Measurements from ENCODE around the gene CMIP. TPM values are rescaled to one million over a fixed set of nuclear protein-coding genes. Genes with fewer than 3 reads are reported as not detected.

The CMIP gene
- total RNA-seq (2014; rRNA removed; shearing (Covaris generic); ENCODE audit: low replicate concordance), result 5.0 and 12.7 TPM in 2 replicates

- Histone ChIP-seq H3K27me3 (ENCODE audit: low read length) (0 out of 2 replicates have a peak, but pooled peaks cover 3% of the 10 kb centered on the region), H3K9me2 (replicated peaks; ENCODE audit: insufficient read depth, low read length) (no peaks in the 10 kb centered on the region), H3K27ac (ENCODE audit: low read length) (no peak within 1 kb of the TSS), H3K36me3 (ENCODE audit: insufficient read depth, low read length) (no peaks in the 10 kb centered on the region), H3K79me2 (ENCODE audit: low read length) (no peaks in the 10 kb centered on the region), H3K4me3 (ENCODE audit: low read length) (peak within 1 kb of the TSS; percentile 66), H3K4me1 (ENCODE audit: low read length) (peaks cover 16% of the 10 kb centered on the region), H4K20me1 (ENCODE audit: insufficient read depth, low read depth, low read length) (peaks cover 30% of the 10 kb centered on the region; the same call in 1 of the 2 replicates), H3K4me2 (ENCODE audit: low read depth, low read length, poor library complexity, severe bottlenecking) (peak within 1 kb of the TSS; percentile 75), H2AFZ (ENCODE audit: low read length) (no peak within 1 kb of the TSS), H3K9me3 (ENCODE audit: low read length) (no peaks in the 10 kb centered on the region), H3K9ac (ENCODE audit: low read length) (peak within 1 kb of the TSS; percentile 68)
- peak; percentile 90 for DNase-seq
Measured at GRCh38 chr16:81444448-81445121, at the start of gene CMIP. Gene CMIP, plus strand, starts transcription at chr16:81444808.

- H3K9me3 ChIP-seq (ENCODE audit: low read length), result no peaks in the 10 kb centered on the region
- H3K27ac ChIP-seq (ENCODE audit: low read length), result no peak overlapping the region
- H3K4me1 ChIP-seq (ENCODE audit: low read length), result no peaks in the 10 kb centered on the region
- no peaks in the 10 kb centered on the region for H3K9me2 ChIP-seq (replicated peaks; ENCODE audit: insufficient read depth, low read length)
- no peaks in the 10 kb centered on the region for H4K20me1 ChIP-seq (ENCODE audit: insufficient read depth, low read depth, low read length)
- no peaks in the 10 kb centered on the region for H3K27me3 ChIP-seq (ENCODE audit: low read length)
- no peaks in the 10 kb centered on the region for H3K36me3 ChIP-seq (ENCODE audit: insufficient read depth, low read length)
- H3K9ac ChIP-seq (ENCODE audit: low read length), result no peak overlapping the region
- no peak for DNase-seq
- H3K79me2 ChIP-seq (ENCODE audit: low read length), result no peaks in the 10 kb centered on the region
- H3K4me2 ChIP-seq (ENCODE audit: low read depth, low read length, poor library complexity, severe bottlenecking), result no peak overlapping the region
- no peak overlapping the region for H3K4me3 ChIP-seq (ENCODE audit: low read length)
- H2AFZ ChIP-seq (ENCODE audit: low read length), result no peak overlapping the region
Measured at GRCh38 chr16:81394966-81395655, 49.5 kb upstream of the CMIP start.

- H3K9ac ChIP-seq (ENCODE audit: low read length), result no peak overlapping the region
- no peak overlapping the region for H3K4me3 ChIP-seq (ENCODE audit: low read length)
- no peaks in the 10 kb centered on the region for H3K36me3 ChIP-seq (ENCODE audit: insufficient read depth, low read length)
- H3K9me2 ChIP-seq (replicated peaks; ENCODE audit: insufficient read depth, low read length), result no peaks in the 10 kb centered on the region
- H2AFZ ChIP-seq (ENCODE audit: low read length), result no peak overlapping the region
- H4K20me1 ChIP-seq (ENCODE audit: insufficient read depth, low read depth, low read length), result no peaks in the 10 kb centered on the region
- no peaks in the 10 kb centered on the region for H3K79me2 ChIP-seq (ENCODE audit: low read length)
- H3K27ac ChIP-seq (ENCODE audit: low read length), result no peak overlapping the region
- no peak overlapping the region for H3K4me2 ChIP-seq (ENCODE audit: low read depth, low read length, poor library complexity, severe bottlenecking)
- DNase-seq, result no peak
- H3K27me3 ChIP-seq (ENCODE audit: low read length), result no peaks in the 10 kb centered on the region
- no peaks in the 10 kb centered on the region for H3K4me1 ChIP-seq (ENCODE audit: low read length)
- H3K9me3 ChIP-seq (ENCODE audit: low read length), result no peaks in the 10 kb centered on the region
Measured at GRCh38 chr16:81397058-81397878, 47.3 kb upstream of the CMIP start.

DNA sequence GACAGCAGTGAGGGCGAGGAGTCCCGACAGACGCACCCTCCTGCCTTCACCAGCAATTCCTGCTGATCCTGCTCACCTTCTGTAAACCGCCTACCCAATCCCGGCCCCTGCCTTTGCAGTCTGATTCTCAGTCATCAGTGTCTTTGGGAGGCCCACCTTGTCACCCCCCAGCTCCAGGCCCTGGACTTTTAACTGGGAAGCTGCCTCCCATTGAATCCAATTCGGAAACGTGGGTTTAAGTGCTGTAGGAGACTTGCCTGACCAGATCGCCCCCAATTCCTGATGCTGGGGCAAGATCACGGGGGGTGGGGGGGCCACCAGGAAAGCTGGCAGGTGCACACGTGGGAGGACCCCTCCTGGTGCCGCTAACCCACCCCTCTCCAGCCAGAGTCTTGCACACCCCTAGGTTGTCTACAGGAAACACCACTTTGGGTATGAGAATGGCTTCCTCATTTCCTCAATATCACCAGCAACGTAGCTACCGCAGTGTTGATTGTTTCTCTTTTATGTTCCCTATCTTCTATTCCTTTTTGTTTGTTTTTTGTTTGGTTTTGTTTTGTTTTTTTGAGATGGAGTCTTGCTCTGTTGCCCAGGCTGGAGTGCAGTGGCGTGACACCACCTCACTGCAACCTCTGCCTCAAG lies 46.6 kb upstream of the CMIP start:
- Histone ChIP-seq H3K27ac (ENCODE audit: low read length) (no peak overlapping the region), H3K4me1 (ENCODE audit: low read length) (no peaks in the 10 kb centered on the region), H3K79me2 (ENCODE audit: low read length) (no peaks in the 10 kb centered on the region), H3K9me2 (replicated peaks; ENCODE audit: insufficient read depth, low read length) (no peaks in the 10 kb centered on the region), H3K9me3 (ENCODE audit: low read length) (no peaks in the 10 kb centered on the region), H3K9ac (ENCODE audit: low read length) (no peak overlapping the region), H3K27me3 (ENCODE audit: low read length) (no peaks in the 10 kb centered on the region), H3K4me2 (ENCODE audit: low read depth, low read length, poor library complexity, severe bottlenecking) (no peak overlapping the region), H4K20me1 (ENCODE audit: insufficient read depth, low read depth, low read length) (no peaks in the 10 kb centered on the region), H3K36me3 (ENCODE audit: insufficient read depth, low read length) (no peaks in the 10 kb centered on the region), H2AFZ (ENCODE audit: low read length) (no peak overlapping the region), H3K4me3 (ENCODE audit: low read length) (no peak overlapping the region)
- DNase-seq, result no peak

GRCh38 chr16:81399909-81400308 lies 44.7 kb upstream of the CMIP start:
- Histone ChIP-seq H3K79me2 (ENCODE audit: low read length) (no peaks in the 10 kb centered on the region), H3K4me1 (ENCODE audit: low read length) (no peaks in the 10 kb centered on the region), H2AFZ (ENCODE audit: low read length) (no peak overlapping the region), H3K27me3 (ENCODE audit: low read length) (no peaks in the 10 kb centered on the region), H3K9me2 (replicated peaks; ENCODE audit: insufficient read depth, low read length) (no peaks in the 10 kb centered on the region), H4K20me1 (ENCODE audit: insufficient read depth, low read depth, low read length) (no peaks in the 10 kb centered on the region), H3K9ac (ENCODE audit: low read length) (no peak overlapping the region), H3K36me3 (ENCODE audit: insufficient read depth, low read length) (no peaks in the 10 kb centered on the region), H3K27ac (ENCODE audit: low read length) (no peak overlapping the region), H3K9me3 (ENCODE audit: low read length) (no peaks in the 10 kb centered on the region), H3K4me2 (ENCODE audit: low read depth, low read length, poor library complexity, severe bottlenecking) (no peak overlapping the region), H3K4me3 (ENCODE audit: low read length) (no peak overlapping the region)
- DNase-seq, result no peak

- H3K4me3 ChIP-seq (ENCODE audit: low read length), result no peak overlapping the region
- no peak overlapping the region for H2AFZ ChIP-seq (ENCODE audit: low read length)
- H3K27ac ChIP-seq (ENCODE audit: low read length), result no peak overlapping the region
- no peak overlapping the region for H3K4me2 ChIP-seq (ENCODE audit: low read depth, low read length, poor library complexity, severe bottlenecking)
- no peaks in the 10 kb centered on the region for H3K9me2 ChIP-seq (replicated peaks; ENCODE audit: insufficient read depth, low read length)
- H4K20me1 ChIP-seq (ENCODE audit: insufficient read depth, low read depth, low read length), result no peaks in the 10 kb centered on the region
- no peaks in the 10 kb centered on the region for H3K27me3 ChIP-seq (ENCODE audit: low read length)
- no peaks in the 10 kb centered on the region for H3K79me2 ChIP-seq (ENCODE audit: low read length)
- no peaks in the 10 kb centered on the region for H3K36me3 ChIP-seq (ENCODE audit: insufficient read depth, low read length)
- H3K9ac ChIP-seq (ENCODE audit: low read length), result no peak overlapping the region
- no peaks in the 10 kb centered on the region for H3K9me3 ChIP-seq (ENCODE audit: low read length)
- DNase-seq, result no peak
- no peaks in the 10 kb centered on the region for H3K4me1 ChIP-seq (ENCODE audit: low read length)
Measured at GRCh38 chr16:81401035-81401950, 43.3 kb upstream of the CMIP start.

GRCh38 chr16:81403208-81403600 lies 41.4 kb upstream of the CMIP start:
- H2AFZ ChIP-seq (ENCODE audit: low read length), result no peak overlapping the region
- no peak for DNase-seq
- H3K9me3 ChIP-seq (ENCODE audit: low read length), result no peaks in the 10 kb centered on the region
- H3K9ac ChIP-seq (ENCODE audit: low read length), result no peak overlapping the region
- no peaks in the 10 kb centered on the region for H4K20me1 ChIP-seq (ENCODE audit: insufficient read depth, low read depth, low read length)
- no peaks in the 10 kb centered on the region for H3K27me3 ChIP-seq (ENCODE audit: low read length)
- H3K9me2 ChIP-seq (replicated peaks; ENCODE audit: insufficient read depth, low read length), result no peaks in the 10 kb centered on the region
- H3K4me3 ChIP-seq (ENCODE audit: low read length), result no peak overlapping the region
- H3K79me2 ChIP-seq (ENCODE audit: low read length), result no peaks in the 10 kb centered on the region
- H3K4me2 ChIP-seq (ENCODE audit: low read depth, low read length, poor library complexity, severe bottlenecking), result peak overlapping the region; percentile 13
- H3K36me3 ChIP-seq (ENCODE audit: insufficient read depth, low read length), result no peaks in the 10 kb centered on the region
- no peak overlapping the region for H3K27ac ChIP-seq (ENCODE audit: low read length)
- H3K4me1 ChIP-seq (ENCODE audit: low read length), result no peaks in the 10 kb centered on the region
